ENCODE measurements around the gene RTEL1. TPM values are rescaled to one million over a fixed set of nuclear protein-coding genes. Genes with fewer than 3 reads are reported as not detected.

Gene RTEL1
- total and polyA plus RNA-seq, 9 of the 15 experiments (the other 6 are each of a cell fraction or from before 2014, with no cell fraction given), result 0.36 to 61.0 (median 17.9) TPM

DNA sequence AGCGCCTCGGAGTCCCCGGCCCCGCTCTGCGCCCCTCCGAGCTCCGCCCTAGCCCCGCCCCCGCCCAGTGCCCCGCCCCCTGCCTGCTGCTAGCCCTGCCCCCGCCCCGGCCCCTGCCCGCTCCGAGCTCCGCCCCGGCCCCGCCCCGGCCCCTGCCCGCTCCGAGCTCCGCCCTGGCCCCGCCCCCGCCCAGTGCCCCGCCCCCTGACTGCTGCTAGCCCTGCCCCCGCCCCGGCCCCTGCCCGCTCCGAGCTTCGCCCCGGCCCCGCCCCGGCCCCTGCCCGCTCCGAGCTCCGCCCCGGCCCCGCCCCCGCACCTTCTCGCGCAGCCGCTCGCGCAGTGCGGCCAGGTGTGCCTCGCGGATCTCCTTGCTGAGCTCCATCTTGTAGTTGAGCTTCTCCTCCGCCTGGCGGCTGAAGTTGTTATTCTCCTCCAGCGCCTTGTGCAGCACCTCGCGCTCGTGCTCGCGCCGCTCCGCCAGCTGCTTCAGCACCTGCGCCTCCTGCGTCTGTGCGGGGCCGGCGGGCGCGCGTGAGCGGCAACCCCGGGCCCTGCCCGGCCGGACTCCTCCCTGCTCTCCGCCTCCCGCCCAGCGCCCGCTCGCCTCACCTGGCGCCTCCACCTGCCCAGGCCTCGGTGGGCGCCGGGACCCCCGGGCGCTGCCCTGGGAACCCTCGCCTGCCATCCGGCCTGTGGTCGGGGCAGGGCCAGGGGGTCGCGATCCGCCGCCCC, 16.2 kb upstream of the RTEL1 start (continued):
- peak in 1 of 2 experiments; percentile 53; a peak in 1 of 4 replicates for TF ChIP-seq HDAC1 (IDR thresholded peaks at IDR 0.05)
- no peak for TF ChIP-seq CREBBP (IDR thresholded peaks at IDR 0.05; ENCODE audit: low read depth, low read length)
- TF ChIP-seq PTBP1 (IDR thresholded peaks at IDR 0.05; ENCODE audit: low read depth, low read length), result no peak
- TF ChIP-seq TRIM24 (IDR thresholded peaks at IDR 0.05), result no peak
- no peak for TF ChIP-seq CHCHD3 (CRISPR knock-in tag; IDR thresholded peaks at IDR 0.05)
- TF ChIP-seq RUNX1 (IDR thresholded peaks at IDR 0.05; ENCODE audit: low read depth), result no peak
- TF ChIP-seq ZFP36 (IDR thresholded peaks at IDR 0.05; ENCODE audit: low read depth, low read length, partially characterized antibody), result no peak
- TF ChIP-seq CHD1 (IDR thresholded peaks at IDR 0.05; ENCODE audit: low read length), result no peak
- TF ChIP-seq ZNF212 (CRISPR knock-in tag; IDR thresholded peaks at IDR 0.05), result no peak
- TF ChIP-seq DMBX1 (CRISPR knock-in tag; IDR thresholded peaks at IDR 0.05; ENCODE audit: borderline replicate concordance), result no peak
- TF ChIP-seq, protein P1, sequence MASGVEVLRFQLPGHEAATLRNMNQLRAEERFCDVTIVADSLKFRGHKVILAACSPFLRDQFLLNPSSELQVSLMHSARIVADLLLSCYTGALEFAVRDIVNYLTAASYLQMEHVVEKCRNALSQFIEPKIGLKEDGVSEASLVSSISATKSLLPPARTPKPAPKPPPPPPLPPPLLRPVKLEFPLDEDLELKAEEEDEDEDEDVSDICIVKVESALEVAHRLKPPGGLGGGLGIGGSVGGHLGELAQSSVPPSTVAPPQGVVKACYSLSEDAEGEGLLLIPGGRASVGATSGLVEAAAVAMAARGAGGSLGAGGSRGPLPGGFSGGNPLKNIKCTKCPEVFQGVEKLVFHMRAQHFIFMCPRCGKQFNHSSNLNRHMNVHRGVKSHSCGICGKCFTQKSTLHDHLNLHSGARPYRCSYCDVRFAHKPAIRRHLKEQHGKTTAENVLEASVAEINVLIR (CRISPR knock-in tag; IDR thresholded peaks at IDR 0.05), result no peak
- TF ChIP-seq CBX3 (IDR thresholded peaks at IDR 0.05; ENCODE audit: borderline replicate concordance in 1 of 2, low read length in 2 of 2), result 0 out of 3 replicates have a peak, but pooled peaks of 1 of the 2 experiments have one; percentile 26
- TF ChIP-seq, protein P2, sequence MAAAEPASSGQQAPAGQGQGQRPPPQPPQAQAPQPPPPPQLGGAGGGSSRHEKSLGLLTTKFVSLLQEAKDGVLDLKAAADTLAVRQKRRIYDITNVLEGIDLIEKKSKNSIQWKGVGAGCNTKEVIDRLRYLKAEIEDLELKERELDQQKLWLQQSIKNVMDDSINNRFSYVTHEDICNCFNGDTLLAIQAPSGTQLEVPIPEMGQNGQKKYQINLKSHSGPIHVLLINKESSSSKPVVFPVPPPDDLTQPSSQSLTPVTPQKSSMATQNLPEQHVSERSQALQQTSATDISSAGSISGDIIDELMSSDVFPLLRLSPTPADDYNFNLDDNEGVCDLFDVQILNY (CRISPR knock-in tag; IDR thresholded peaks at IDR 0.05), result no peak
- no peak for TF ChIP-seq PPARD (CRISPR knock-in tag; IDR thresholded peaks at IDR 0.05)
- no peak for TF ChIP-seq NFIC (IDR thresholded peaks at IDR 0.05)
- TF ChIP-seq, protein P3, sequence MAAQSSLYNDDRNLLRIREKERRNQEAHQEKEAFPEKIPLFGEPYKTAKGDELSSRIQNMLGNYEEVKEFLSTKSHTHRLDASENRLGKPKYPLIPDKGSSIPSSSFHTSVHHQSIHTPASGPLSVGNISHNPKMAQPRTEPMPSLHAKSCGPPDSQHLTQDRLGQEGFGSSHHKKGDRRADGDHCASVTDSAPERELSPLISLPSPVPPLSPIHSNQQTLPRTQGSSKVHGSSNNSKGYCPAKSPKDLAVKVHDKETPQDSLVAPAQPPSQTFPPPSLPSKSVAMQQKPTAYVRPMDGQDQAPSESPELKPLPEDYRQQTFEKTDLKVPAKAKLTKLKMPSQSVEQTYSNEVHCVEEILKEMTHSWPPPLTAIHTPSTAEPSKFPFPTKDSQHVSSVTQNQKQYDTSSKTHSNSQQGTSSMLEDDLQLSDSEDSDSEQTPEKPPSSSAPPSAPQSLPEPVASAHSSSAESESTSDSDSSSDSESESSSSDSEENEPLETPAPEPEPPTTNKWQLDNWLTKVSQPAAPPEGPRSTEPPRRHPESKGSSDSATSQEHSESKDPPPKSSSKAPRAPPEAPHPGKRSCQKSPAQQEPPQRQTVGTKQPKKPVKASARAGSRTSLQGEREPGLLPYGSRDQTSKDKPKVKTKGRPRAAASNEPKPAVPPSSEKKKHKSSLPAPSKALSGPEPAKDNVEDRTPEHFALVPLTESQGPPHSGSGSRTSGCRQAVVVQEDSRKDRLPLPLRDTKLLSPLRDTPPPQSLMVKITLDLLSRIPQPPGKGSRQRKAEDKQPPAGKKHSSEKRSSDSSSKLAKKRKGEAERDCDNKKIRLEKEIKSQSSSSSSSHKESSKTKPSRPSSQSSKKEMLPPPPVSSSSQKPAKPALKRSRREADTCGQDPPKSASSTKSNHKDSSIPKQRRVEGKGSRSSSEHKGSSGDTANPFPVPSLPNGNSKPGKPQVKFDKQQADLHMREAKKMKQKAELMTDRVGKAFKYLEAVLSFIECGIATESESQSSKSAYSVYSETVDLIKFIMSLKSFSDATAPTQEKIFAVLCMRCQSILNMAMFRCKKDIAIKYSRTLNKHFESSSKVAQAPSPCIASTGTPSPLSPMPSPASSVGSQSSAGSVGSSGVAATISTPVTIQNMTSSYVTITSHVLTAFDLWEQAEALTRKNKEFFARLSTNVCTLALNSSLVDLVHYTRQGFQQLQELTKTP (IDR thresholded peaks at IDR 0.05; ENCODE audit: low read depth in 1 of 2, partially characterized antibody in 2 of 2), result no peak
- TF ChIP-seq, protein P4, sequence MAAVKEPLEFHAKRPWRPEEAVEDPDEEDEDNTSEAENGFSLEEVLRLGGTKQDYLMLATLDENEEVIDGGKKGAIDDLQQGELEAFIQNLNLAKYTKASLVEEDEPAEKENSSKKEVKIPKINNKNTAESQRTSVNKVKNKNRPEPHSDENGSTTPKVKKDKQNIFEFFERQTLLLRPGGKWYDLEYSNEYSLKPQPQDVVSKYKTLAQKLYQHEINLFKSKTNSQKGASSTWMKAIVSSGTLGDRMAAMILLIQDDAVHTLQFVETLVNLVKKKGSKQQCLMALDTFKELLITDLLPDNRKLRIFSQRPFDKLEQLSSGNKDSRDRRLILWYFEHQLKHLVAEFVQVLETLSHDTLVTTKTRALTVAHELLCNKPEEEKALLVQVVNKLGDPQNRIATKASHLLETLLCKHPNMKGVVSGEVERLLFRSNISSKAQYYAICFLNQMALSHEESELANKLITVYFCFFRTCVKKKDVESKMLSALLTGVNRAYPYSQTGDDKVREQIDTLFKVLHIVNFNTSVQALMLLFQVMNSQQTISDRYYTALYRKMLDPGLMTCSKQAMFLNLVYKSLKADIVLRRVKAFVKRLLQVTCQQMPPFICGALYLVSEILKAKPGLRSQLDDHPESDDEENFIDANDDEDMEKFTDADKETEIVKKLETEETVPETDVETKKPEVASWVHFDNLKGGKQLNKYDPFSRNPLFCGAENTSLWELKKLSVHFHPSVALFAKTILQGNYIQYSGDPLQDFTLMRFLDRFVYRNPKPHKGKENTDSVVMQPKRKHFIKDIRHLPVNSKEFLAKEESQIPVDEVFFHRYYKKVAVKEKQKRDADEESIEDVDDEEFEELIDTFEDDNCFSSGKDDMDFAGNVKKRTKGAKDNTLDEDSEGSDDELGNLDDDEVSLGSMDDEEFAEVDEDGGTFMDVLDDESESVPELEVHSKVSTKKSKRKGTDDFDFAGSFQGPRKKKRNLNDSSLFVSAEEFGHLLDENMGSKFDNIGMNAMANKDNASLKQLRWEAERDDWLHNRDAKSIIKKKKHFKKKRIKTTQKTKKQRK (IDR thresholded peaks at IDR 0.05; ENCODE audit: borderline replicate concordance, low read depth, low read length), result no peak
- no peak for TF ChIP-seq NCOA4 (IDR thresholded peaks at IDR 0.05; ENCODE audit: partially characterized antibody)
- TF ChIP-seq ZNF707 (CRISPR knock-in tag; conservative IDR thresholded peaks at IDR 0.05), result no peak
